ENCODE results near the gene AHCYL2.

GRCh38 chr7:129225931-129226572, 1.2 kb downstream of the AHCYL2 start:
- TF ChIP-seq, protein P1, sequence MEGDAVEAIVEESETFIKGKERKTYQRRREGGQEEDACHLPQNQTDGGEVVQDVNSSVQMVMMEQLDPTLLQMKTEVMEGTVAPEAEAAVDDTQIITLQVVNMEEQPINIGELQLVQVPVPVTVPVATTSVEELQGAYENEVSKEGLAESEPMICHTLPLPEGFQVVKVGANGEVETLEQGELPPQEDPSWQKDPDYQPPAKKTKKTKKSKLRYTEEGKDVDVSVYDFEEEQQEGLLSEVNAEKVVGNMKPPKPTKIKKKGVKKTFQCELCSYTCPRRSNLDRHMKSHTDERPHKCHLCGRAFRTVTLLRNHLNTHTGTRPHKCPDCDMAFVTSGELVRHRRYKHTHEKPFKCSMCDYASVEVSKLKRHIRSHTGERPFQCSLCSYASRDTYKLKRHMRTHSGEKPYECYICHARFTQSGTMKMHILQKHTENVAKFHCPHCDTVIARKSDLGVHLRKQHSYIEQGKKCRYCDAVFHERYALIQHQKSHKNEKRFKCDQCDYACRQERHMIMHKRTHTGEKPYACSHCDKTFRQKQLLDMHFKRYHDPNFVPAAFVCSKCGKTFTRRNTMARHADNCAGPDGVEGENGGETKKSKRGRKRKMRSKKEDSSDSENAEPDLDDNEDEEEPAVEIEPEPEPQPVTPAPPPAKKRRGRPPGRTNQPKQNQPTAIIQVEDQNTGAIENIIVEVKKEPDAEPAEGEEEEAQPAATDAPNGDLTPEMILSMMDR (IDR thresholded peaks at IDR 0.05) = no peak
- TF ChIP-seq POLR2AphosphoS5 (IDR thresholded peaks at IDR 0.05) (no peak), POLR2A (IDR thresholded peaks at IDR 0.05) (no peak), EP300 (IDR thresholded peaks at IDR 0.05) (no peak)
